ENCODE measurements around the gene MRPL16.

DNA sequence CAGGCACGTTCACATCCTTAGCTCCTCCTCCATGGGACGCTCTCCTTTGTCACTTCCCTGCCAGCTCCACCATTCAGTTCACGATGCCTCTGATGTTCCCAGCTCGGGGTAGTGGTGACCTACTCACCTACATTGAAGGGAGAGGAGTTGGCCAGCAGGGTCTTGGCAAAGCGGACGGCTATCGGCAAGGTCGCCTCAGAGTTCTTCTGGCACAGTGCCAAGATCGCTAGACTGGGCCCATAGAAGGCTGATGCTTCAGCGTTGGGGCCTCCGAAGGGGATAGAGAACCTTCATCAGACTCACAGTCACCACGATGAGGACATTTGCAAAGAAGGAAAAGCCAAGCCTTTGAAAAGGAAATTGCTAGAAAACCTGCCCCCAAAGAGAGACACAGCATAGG is 31.7 kb upstream of the MRPL16 start:
- TF ChIP-seq, protein P1, sequence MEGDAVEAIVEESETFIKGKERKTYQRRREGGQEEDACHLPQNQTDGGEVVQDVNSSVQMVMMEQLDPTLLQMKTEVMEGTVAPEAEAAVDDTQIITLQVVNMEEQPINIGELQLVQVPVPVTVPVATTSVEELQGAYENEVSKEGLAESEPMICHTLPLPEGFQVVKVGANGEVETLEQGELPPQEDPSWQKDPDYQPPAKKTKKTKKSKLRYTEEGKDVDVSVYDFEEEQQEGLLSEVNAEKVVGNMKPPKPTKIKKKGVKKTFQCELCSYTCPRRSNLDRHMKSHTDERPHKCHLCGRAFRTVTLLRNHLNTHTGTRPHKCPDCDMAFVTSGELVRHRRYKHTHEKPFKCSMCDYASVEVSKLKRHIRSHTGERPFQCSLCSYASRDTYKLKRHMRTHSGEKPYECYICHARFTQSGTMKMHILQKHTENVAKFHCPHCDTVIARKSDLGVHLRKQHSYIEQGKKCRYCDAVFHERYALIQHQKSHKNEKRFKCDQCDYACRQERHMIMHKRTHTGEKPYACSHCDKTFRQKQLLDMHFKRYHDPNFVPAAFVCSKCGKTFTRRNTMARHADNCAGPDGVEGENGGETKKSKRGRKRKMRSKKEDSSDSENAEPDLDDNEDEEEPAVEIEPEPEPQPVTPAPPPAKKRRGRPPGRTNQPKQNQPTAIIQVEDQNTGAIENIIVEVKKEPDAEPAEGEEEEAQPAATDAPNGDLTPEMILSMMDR (IDR thresholded peaks at IDR 0.05) = no peak
- TF ChIP-seq HMGA2 (CRISPR knock-in tag; IDR thresholded peaks at IDR 0.05) (no peak), JUN (CRISPR knock-in tag; IDR thresholded peaks at IDR 0.05) (no peak), CBFB (CRISPR knock-in tag; IDR thresholded peaks at IDR 0.05; ENCODE audit: low read depth) (no peak), CREB1 (CRISPR knock-in tag; IDR thresholded peaks at IDR 0.05) (no peak), ZNF263 (CRISPR knock-in tag; IDR thresholded peaks at IDR 0.05; ENCODE audit: low read depth) (no peak), ZNF423 (CRISPR knock-in tag; IDR thresholded peaks at IDR 0.05) (no peak), GRHL2 (CRISPR knock-in tag; IDR thresholded peaks at IDR 0.05; ENCODE audit: insufficient replicate concordance, severe bottlenecking) (no peak), NR3C1 (CRISPR knock-in tag; conservative IDR thresholded peaks at IDR 0.05; ENCODE audit: low read depth) (no peak), STAT6 (CRISPR knock-in tag; conservative IDR thresholded peaks at IDR 0.05; ENCODE audit: low read depth) (no peak), MLX (CRISPR knock-in tag; IDR thresholded peaks at IDR 0.05) (no peak)
- TF ChIP-seq, protein P2, sequence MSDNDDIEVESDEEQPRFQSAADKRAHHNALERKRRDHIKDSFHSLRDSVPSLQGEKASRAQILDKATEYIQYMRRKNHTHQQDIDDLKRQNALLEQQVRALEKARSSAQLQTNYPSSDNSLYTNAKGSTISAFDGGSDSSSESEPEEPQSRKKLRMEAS (CRISPR knock-in tag; IDR thresholded peaks at IDR 0.05) = no peak
- TF ChIP-seq, protein P3, sequence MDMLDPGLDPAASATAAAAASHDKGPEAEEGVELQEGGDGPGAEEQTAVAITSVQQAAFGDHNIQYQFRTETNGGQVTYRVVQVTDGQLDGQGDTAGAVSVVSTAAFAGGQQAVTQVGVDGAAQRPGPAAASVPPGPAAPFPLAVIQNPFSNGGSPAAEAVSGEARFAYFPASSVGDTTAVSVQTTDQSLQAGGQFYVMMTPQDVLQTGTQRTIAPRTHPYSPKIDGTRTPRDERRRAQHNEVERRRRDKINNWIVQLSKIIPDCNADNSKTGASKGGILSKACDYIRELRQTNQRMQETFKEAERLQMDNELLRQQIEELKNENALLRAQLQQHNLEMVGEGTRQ (CRISPR knock-in tag; IDR thresholded peaks at IDR 0.05) = no peak
